ENCODE measurements around the gene SLC22A23. TPM values are rescaled to one million over a fixed set of nuclear protein-coding genes. Genes with fewer than 3 reads are reported as not detected.

Gene SLC22A23, protein sequence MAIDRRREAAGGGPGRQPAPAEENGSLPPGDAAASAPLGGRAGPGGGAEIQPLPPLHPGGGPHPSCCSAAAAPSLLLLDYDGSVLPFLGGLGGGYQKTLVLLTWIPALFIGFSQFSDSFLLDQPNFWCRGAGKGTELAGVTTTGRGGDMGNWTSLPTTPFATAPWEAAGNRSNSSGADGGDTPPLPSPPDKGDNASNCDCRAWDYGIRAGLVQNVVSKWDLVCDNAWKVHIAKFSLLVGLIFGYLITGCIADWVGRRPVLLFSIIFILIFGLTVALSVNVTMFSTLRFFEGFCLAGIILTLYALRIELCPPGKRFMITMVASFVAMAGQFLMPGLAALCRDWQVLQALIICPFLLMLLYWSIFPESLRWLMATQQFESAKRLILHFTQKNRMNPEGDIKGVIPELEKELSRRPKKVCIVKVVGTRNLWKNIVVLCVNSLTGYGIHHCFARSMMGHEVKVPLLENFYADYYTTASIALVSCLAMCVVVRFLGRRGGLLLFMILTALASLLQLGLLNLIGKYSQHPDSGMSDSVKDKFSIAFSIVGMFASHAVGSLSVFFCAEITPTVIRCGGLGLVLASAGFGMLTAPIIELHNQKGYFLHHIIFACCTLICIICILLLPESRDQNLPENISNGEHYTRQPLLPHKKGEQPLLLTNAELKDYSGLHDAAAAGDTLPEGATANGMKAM
- 5.8 and 5.9 TPM in 2 replicates for total RNA-seq

DNA sequence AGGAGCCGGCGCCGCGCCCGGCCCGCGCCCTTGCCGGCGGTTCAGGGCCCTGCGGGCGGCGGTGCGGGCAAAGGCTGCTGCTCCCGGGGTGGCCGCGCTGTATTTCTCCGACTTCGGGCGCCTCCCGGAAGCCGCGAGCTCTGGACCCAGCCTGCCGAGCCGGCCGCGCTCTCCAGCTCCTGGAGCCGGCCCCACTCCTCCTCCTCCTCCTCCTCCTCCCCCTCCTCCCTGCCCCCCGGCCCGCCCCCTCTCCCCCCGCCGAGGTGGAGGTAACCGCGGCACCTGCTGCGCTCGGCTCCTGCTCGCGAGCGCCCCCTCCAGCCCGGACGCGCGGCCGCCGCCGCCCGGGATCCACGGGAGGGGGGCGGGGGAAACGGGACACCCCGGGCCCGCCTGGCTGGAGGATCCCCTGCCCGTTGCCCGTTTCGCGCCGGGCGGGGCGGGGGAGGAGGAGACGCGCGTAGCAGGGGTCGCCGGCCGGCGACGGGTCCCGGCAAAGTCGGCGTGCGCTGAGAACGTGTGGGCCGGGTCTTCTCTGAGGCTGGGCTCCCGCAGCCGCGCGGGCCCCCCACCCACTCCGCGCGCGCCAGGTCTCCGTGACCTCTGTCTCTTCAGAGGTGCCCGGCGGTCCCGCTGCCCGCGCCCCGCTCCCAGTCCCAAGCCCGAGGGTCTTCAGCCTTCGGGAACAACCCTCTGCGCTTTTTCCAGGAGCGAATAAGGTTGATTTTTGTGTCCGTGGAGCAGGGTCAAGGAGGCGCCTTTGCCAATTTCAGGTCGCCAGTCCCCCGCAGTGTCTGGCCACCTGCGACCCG lies at the start of gene SLC22A23:
SLC22A23 (minus strand) TSS at position 153 of the 812 bp plus-strand sequence. CDS start 491 bp downstream, outside the sequence.

DNA sequence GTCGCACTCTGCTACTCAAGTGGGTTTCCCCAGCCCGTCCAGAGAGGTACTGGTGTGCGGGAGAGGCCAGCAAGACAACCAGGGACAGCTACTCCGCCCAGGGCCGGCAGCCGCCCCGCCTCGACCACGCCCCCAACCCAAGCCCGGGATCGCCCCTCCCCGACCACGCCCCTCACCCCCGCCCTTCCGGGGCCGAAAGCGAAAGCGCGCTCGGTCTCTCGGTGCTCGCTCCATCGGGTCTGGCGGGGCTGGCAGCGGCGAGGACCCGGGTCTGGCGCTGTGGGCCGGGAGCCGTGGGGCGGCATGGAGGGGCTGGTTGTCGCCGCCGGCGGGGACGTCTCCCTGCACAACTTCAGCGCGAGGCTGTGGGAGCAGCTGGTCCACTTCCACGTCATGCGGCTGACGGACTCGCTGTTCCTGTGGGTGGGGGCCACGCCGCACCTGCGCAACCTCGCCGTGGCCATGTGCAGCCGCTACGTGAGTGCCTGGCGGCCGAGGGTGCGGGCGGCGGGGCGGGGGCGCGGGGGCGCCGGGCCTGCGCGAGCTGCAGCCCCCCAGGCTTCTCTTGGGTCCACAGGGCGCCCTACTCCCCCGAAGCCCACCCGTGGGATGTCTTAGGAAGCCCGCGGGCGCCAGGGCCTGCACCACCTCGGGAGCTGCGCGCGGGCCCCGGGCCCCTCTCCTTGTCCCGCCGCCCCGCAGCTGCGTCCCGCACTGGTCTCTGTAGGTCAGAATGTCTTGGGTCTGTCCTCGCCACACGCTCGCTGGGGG lies 197.9 kb downstream of the SLC22A23 start, which contains the start of gene PSMG4:
PSMG4 (plus strand) TSS at position 228 of the 771 bp plus-strand sequence; CDS start at position 304, 76 bp downstream.

DNA sequence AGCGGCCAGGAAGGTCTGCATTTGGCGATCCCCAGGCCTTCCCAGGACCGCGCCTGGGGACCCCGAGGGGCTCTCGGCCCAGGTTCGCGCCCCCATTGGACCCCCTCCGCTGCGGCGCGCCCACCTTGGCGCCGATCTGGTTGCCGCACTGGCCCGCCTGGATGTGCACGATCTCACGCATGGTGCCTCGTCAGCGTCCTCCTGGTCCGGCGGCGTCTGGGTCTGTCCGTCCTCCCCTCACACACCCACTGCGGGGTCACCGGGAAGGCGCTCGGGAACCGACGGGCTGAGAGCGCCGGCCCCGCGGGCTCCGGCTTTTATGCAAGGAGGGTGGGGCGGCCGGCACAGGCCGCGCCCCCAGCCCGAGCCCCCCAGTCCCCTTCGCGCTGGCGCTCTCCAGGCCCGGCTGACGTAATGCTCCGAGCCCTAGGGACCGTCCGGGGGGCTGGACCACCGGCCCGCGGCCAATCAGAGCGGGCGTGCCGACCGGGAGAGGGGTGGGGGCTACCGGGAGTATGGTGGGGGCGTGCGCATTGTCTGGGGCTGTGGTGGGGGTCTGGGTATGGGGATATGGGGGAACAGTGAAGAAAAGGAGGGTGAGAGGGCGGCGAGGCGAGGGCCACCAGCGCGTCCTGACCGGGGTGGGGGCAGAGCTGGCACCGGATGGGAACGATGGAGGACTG lies 229.3 kb downstream of the SLC22A23 start, which contains the start of gene TUBB2B:
TUBB2B (minus strand) TSS at position 291 of the 683 bp plus-strand sequence; CDS start at position 181, 110 bp downstream.

Other genes starting within 250 kb of the SLC22A23 start
- gene TUBB2B, start 229.4 kb downstream of the SLC22A23 start, total RNA-seq: 1.7 and 2.0 TPM in 2 replicates
- 24.2 and 28.9 TPM in 2 replicates for gene PSMG4, start 198.1 kb downstream of the SLC22A23 start, total RNA-seq